ENCODE data around the gene TBC1D30.
A peak's percentile ranks its signal among the peaks of the same experiment; 100 is the strongest.
"Not testable (repeated sequence)": the region's sequence is repeated elsewhere in the genome, so short reads cannot be mapped to it uniquely, and the experiment has no call there.

The TBC1D30 gene

GRCh38 chr12:64806173-64806572 is 18.3 kb upstream of the TBC1D30 start:
- DNase-seq (ENCODE audit: low spot score), result no peak

GRCh38 chr12:64806593-64807460 is 17.6 kb upstream of the TBC1D30 start:
- no peak for DNase-seq (ENCODE audit: low spot score)

- no peak for DNase-seq (ENCODE audit: low spot score)
Measured at GRCh38 chr12:64808110-64808509, 16.3 kb upstream of the TBC1D30 start.

- DNase-seq (ENCODE audit: low spot score), result no peak
Measured at GRCh38 chr12:64810831-64811230, 13.6 kb upstream of the TBC1D30 start.

GRCh38 chr12:64813723-64814122 is 10.7 kb upstream of the TBC1D30 start:
- no peak for DNase-seq (ENCODE audit: low spot score)

- no peak for DNase-seq (ENCODE audit: low spot score)
Measured at GRCh38 chr12:64814432-64814831, 10.0 kb upstream of the TBC1D30 start.

GRCh38 chr12:64819816-64820402 is 4.5 kb upstream of the TBC1D30 start:
- DNase-seq (ENCODE audit: low spot score), result no peak

GRCh38 chr12:64820593-64820992 is 3.9 kb upstream of the TBC1D30 start:
- DNase-seq (ENCODE audit: low spot score), result no peak

- DNase-seq (ENCODE audit: low spot score), result no peak
Measured at GRCh38 chr12:64821116-64821630, 3.3 kb upstream of the TBC1D30 start.

- no peak for DNase-seq (ENCODE audit: low spot score)
Measured at GRCh38 chr12:64824130-64824499, 332 bp upstream of the TBC1D30 start.

- no peak for DNase-seq (ENCODE audit: low spot score)
Measured at GRCh38 chr12:64825143-64826021, 935 bp downstream of the TBC1D30 start.

- peak; percentile 61 for DNase-seq (ENCODE audit: low spot score)
Measured at GRCh38 chr12:64826234-64826633, 1.8 kb downstream of the TBC1D30 start.

GRCh38 chr12:64828713-64829112 is 4.3 kb downstream of the TBC1D30 start:
- no peak for DNase-seq (ENCODE audit: low spot score)

GRCh38 chr12:64833928-64834327 is 9.5 kb downstream of the TBC1D30 start:
- no peak for DNase-seq (ENCODE audit: low spot score)

- no peak for DNase-seq (ENCODE audit: low spot score)
Measured at GRCh38 chr12:64835901-64836300, 11.5 kb downstream of the TBC1D30 start.

GRCh38 chr12:64836856-64837255 is 12.4 kb downstream of the TBC1D30 start:
- no peak for DNase-seq (ENCODE audit: low spot score)

- no peak for DNase-seq (ENCODE audit: low spot score)
Measured at GRCh38 chr12:64837427-64837826, 13.0 kb downstream of the TBC1D30 start.

GRCh38 chr12:64840119-64840518 is 15.7 kb downstream of the TBC1D30 start:
- no peak for DNase-seq (ENCODE audit: low spot score)

- no peak for DNase-seq (ENCODE audit: low spot score)
Measured at GRCh38 chr12:64840949-64841717, 16.7 kb downstream of the TBC1D30 start.

- not testable (repeated sequence) for DNase-seq (ENCODE audit: low spot score)
Measured at GRCh38 chr12:64848409-64848808, 24.0 kb downstream of the TBC1D30 start.

- no peak for DNase-seq (ENCODE audit: low spot score)
Measured at GRCh38 chr12:64858882-64859605, 34.6 kb downstream of the TBC1D30 start.

All from AG20443 (cell line).